ENCODE data around the gene ACHE.
"Not testable (repeated sequence)": the region's sequence is repeated elsewhere in the genome, so short reads cannot be mapped to it uniquely, and the experiment has no call there.

Gene ACHE
- total RNA-seq = 0.31 to 0.67 reads per million in 2 donors

DNA sequence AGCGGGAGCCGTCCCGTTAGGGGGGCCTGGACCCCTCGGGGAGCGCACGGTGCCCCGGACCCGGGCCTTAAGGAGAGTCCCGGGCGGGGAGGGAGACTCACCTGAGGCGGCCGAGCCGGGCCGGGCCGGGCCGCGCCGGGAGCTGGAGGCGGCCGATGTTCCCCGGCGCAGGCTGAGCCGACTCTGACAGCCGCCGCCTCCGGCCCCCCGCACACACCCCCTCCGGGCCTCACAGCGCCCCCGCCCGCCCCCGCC lies at the start of gene ACHE:
Gene ACHE (minus strand): TSS at position 188 of the 255 bp plus-strand sequence. CDS start 1,656 bp downstream, outside the sequence.
- DNase-seq = no peak

DNA sequence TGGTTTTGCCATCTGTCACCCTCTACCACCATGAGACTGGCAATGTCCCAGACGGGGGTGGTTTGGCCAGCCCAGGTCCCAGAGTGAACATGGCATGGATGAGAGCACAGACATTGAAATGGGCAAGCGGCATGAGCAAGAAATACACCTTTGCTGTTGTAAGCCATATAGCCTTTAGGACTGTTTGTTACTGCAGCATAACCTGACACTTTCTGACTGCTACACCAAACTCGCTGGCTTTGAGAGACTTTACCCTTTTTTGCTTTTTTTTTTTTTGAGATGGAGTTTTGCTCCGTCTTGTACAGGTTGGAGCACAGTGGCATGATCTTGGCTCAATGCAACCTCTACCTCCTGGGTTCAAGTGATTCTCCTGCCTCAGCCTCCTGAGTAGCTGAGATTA lies 48.5 kb upstream of the ACHE start:
- no peak for DNase-seq

DNA sequence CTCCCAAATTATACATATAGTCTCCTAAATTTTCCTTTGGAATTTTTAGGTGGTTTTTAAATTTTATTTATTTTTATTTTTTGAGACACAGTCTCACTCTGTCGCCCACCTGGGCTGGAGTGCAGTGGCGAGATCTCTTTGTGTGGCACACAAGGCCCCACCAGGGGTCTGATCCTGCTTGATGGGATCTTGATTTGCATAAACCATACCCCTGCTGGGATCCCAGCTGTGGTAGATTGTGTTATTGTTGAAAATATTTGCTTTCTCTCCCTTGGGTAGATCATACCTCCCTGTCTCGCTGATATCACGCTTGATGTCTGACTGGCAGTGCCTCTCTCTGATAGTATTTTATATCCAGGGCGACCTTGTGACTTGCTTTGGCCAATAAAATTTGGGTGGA lies 48.0 kb upstream of the ACHE start:
- DNase-seq = no peak

DNA sequence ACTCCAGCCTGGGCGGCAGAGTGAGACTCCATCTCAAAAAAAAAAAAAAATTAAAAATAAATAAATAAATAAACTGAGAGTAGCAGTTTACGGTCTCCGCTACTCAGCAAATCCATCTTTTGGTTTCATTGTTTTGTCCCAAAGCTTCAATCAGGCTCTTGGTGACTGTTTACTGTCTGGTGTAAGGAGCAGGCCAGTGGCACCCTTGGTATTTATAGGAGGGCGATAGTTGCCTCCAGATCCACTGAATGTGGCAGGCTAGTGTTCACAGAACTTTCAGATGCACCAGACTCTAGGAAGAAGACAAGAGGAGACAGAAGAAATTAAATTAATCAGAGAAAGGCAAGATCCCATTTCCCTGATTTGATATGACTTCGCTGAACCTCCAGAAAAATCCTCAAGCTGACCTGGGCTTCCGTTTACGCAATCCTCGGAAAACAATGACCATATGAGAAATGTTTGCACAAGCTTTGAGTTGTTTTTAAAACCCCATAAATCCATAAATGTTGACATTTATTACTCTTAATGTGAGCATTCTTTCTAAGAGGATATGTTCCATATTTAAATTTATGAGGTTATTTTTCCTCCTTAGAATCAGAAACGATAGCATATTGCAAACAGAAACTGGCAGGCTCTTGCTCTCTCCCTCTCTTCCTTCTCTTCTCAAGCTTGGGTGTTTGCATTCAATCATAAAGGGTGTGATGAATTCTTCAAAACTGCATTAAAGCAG lies 46.5 kb upstream of the ACHE start:
- DNase-seq = no peak

DNA sequence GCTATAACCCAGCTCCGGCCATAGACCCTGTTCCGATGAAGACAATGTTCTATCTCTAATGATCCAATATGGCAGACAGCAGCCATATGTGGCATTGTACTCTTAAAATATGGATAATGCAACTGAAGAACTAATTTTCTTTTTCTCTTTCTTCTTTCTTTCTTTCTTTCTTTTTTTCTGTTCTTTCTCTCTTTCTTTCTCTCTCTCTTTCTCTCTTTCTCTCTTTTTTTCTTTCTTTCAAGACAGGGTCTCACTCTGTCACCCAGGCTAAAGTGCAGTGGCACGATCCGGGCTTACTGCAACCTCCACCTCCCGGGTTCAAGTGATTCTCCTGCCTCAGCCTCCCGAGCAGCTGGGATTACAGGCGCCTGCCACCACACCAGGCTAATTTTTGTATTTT lies 40.5 kb upstream of the ACHE start:
- not testable (repeated sequence) for DNase-seq

DNA sequence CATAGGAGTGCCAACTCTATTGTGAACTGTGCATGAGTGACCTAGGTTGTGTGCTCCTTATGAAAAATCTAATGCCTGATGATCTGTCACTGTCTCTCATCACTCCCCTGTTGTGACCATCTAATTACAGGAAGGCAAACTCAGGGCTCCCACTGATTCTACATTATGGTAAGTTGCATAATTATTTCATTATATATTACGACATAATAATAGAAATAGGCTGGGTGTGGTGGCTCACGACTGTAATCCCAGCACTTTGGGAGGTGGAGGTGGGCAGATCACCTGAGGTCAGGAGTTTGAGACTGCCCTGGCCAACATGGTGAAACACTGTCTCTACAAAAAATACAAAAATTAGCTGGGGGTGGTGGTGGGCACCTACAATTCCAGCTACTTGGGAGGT lies 39.7 kb upstream of the ACHE start:
- DNase-seq = not testable (repeated sequence)

DNA sequence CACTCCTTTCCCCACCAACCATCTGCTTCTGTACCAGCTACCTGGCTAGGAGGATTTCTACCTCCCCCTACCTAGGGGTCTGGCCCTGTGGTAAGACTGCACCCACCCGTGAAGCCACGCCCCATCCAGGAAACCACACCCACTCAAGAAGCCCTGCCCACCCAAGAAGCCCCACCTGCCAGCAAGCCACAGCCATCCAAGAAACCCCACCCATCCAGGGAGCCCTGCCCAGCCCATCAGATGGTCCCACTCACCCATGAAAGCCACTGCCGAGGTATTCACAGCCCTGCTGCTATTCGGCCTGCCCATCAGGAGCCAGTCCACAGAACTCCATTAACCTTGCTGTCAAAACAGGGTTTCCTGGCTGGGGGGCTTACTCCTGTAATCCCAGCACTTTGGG lies 38.0 kb upstream of the ACHE start:
- DNase-seq = no peak

DNA sequence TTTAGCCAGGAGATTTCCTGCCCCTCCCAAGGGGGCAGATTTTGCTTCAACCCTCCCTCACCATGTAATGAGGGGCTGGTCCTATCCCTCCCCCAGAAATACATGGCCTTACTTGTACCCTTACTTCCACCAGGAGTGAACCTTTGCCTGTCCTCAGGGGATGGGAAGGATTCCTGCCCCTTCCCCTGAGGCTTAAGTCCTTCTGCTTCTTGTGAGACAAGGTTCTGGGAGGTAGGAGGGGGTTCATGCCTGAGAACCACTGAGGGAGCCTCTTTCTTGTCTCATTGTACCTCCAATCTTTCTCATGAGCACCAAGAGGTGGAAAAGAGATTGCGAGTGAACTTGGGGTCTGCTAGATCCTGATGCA lies 34.1 kb upstream of the ACHE start:
- DNase-seq = no peak

DNA sequence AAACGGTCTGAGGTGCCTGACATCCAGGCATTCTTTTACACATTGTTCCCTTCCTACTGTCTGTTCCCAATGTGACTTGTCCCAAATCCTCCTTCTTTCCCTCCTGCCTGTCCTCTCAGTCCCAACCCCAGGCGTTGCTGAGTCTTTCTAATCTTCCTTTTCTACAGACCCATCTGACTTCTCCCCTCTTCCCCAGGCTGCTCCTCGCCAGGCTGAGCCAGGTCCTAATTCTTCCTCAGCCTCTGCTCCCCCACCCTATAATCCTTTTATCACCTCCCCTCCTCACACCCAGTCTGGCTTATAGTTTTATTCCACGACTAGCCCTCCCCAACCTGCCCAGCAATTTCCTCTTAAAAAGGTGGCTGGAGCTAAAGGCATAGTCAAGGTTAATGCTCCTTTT lies 27.9 kb upstream of the ACHE start:
- DNase-seq = not testable (repeated sequence)

DNA sequence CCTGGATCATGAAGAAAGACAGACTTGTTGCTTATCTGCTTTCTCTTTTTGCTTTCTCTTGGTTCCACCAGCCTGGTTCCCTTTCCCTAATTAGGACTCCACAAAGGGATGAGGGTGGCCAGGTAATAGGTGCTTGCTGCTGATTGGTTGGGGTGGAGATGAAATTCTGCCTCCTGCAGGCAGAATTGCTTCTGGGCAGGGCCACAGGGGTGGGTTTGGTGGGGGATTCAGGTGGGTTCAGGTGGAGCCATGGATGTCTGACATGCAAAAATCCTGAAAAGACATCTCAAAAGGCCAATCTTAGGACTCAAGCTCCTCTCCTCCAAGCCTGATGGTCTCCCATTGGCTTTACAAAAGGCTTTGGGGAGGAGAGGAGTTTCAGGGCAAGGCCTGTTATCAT lies 25.4 kb upstream of the ACHE start:
- DNase-seq = no peak

DNA sequence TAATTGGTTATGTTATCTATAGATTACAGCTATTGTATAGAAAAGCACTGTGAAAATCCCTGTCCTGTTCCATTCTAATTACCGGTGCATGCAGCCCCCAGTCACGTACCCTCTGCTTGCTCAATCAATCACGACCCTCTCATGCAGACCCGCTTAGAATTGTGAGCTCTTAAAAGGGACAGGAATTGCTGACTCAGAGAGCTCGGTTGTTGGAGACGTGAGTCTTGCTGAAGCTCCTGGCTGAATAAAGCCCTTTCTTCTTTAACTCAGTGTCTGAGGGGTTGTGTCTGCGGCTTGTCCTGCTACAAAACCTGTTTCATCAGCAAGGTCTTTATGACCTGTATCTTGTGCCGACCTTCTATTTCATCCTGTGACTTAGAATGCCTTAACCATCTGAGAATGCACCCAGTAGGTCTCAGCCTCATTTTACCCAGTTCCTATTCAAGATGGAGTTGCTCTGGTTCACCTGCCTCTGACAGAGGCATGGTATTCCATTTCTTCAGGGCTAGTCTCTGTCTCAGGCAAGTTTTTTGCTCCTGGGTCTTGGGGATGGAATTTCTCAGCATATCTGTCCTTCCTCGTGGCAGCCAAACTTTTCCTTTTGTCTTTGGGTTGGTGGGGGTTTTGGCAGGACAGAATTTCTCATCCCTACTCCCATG lies 24.2 kb upstream of the ACHE start:
- not testable (repeated sequence) for DNase-seq

DNA sequence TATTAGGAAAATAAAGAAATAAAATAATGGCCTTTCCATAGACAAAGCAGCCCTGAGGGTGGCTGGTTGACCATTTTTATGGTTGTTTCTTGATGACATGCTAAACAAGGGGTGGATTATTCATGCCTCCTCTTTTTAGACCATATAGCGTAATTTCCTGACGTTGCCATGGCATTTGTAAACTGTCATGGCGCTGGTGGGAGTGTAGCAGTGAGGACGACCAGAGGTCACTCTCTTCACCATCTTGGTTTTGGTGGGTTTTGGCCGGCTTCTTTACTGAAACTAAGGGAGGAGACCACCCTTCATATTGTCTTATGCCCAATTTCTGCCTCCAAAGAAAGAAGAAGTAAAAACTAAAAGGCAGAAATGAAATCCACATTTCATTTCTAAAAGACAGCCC lies 23.6 kb upstream of the ACHE start:
- not testable (repeated sequence) for DNase-seq

DNA sequence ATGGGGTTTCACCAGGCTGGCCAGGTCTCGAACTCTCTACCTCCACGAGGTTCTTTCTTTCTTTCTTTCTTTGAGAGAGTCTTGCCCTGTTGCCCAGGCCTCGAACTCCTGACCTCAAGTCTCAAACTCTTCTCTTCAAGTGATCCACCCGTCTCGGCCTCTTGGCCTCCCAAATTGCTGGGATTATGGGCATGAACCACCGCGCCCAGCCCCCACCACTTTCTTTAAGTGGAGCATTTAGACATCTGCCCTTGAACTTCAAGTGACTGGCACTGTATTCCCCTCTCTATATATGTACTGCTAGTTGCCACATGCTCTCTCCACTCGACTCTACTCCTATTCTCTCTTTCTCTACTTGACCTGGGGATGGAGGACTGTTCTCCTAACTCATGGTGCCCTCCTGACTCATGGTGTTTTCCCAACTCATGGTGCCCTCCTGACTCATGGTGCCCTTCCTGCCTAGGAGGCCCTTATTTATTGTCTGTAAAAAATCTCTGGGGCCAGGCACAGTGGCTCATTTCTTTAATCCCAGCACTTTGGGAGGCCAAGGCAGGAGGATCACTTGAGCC lies 19.3 kb upstream of the ACHE start:
- DNase-seq = no peak

DNA sequence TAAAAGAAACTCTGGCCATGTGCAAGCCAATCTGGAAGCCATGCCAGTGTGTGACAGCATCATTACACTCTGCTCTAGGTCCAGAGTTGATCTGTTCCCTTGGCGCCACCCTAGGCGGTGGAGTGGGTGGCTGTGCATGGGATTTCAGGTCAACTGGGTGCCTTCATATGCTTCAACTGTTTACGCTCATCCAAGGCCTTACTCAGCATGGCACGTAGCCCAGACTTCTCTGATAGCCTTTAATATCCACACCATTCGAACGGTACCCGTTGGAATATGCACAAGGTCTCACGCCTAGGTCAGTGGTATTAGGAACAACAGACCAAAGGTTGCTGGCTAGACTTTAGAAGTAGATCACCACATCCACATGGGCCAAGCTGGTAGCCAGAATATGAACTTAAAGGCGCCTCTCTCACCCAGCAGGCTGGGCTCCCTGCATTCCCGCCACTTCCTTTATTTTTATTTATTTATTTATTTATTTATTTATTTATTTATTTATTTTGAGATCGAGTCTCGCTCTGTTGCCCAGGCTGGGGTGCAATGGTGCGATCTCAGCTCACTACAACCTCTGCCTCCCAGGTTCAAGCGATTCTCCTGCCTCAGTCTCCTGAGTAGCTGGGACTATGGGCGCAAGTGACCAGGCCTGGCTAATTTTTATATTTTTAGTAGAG lies 18.7 kb upstream of the ACHE start:
- DNase-seq = no peak

DNA sequence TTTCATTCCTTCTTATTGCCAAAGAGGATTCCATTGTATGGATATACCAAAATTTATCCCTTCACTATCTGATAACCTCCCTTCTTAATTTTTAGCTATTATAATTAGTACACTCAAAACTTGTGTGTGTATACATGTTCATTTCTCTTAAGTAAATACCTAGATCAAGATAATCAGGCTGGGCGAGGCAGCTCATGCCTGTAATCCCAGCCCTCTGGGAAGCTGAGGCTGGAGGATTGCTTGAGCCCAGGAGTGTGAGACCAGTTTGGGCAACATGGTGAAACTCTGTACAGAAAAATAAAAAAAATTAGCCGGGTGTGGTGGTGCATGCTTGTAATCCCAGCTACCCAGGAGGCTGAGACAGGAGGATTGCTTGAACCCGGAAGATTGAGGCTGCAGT lies 15.8 kb upstream of the ACHE start:
- DNase-seq = no peak

DNA sequence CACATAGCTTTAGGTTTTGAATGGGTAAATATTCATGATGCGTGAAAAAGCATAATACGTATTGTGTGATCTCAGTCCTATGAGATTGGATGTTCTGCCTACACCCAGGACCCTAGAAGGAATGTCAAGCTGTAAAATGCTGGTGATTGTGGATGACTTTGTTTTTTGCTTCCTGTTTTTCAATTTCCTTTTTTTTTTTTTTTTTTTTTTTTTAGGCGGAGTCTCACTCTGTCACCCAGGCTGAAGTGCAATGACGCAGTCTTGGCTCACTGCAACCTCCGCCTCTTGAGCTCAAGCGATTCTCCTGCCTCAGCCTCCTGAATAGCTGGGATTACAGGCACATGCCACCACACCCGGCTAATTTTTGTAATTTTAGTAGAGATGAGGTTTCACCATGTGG lies 14.8 kb upstream of the ACHE start:
- not testable (repeated sequence) for DNase-seq

DNA sequence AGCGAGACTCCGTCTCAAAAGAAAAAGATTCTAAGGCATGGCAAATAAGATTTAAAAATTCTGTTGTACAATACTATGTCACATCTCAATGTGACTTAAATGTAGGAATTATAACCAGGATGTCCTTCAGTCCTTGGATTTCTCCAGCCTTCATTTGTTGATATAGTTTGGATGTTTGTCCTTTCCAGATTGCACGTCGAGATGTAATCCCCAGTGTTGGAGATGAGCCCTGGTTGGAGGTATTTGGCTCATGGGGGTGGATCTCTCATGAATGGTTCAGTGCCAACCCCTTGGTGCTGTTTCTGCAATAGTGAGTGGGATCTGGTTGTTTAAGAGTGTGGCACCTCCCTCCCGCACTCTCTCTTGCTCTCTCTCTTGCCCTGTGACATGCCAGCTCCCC lies 12.8 kb upstream of the ACHE start:
- DNase-seq = no peak

DNA sequence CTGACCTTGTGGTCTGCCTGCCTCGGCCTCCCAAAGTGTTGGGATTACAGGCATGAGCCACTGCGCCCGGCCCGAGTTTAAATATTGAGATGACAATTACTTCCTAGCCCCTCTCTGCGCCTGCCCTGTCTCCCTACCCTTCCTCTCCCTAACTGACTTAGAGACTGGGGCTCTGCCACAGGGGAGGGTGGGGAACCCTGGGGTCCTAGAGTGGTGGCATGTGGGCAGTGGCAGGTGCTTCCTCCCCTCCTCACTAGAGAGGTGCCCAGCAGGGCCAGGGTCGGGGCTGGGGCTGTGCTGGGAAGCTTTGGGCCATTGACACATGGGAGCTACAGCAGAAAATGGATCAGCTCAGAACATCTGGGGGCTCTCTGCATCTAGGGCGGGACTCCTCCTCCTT lies 7.0 kb upstream of the ACHE start:
- no peak for DNase-seq

DNA sequence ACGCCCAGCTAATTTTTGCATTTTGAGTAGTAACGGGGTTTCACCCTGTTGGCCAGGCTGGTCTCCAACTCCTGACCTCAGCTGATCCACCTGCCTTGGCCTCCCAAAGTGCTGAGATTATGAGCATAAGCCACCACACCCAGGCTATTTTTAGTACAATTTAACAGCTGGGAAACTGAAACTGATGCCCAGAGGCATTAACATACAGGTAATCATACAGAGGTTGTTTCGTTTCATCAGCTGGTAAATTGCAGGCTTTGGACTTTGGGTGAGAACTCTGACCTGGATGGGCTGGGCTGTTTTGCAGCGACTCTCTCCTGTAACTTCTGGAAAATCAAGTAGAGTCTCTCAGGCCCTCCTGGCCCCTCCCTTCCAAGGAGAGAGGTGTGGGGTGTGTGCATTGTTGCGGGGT lies 6.2 kb upstream of the ACHE start:
- DNase-seq = no peak

DNA sequence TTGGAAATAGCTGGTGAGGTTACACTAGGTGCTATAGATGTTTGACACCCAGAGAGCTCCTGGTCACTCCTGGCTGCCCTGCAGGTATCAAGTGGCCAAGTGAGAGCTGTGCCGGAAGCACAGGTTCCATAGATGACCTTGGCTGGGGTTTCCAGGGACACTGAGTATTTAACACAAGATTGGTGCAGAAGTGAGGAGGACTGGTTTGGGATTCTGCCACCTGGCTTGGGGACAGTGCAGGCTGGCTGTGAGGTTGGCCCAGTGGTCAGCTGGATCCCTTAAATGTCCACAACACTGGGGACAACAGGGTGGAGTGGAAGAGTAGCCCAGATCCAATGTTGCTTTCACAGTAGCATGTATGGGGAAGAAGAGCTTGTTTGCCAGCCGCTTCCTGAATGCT lies 5.3 kb upstream of the ACHE start:
- no peak for DNase-seq

DNA sequence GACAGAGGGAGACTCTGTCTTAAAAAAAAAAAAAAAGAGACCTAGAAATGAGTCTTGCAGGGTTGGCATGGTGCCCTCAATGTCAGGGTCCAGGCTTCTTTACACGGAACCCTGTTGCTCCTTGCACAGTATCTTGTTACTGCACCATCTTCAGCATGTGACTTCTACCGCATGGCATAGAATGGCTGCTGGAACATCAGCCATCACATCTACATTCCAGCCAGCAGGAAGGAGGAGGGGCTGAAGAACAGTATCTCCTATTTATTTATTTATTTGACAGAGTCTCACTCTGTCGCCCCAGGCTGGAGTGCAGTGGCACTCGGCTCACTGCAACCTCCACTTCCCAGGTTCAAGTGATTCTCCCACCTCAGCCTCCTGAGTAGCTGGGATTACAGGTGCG lies 3.7 kb upstream of the ACHE start:
- no peak for DNase-seq

DNA sequence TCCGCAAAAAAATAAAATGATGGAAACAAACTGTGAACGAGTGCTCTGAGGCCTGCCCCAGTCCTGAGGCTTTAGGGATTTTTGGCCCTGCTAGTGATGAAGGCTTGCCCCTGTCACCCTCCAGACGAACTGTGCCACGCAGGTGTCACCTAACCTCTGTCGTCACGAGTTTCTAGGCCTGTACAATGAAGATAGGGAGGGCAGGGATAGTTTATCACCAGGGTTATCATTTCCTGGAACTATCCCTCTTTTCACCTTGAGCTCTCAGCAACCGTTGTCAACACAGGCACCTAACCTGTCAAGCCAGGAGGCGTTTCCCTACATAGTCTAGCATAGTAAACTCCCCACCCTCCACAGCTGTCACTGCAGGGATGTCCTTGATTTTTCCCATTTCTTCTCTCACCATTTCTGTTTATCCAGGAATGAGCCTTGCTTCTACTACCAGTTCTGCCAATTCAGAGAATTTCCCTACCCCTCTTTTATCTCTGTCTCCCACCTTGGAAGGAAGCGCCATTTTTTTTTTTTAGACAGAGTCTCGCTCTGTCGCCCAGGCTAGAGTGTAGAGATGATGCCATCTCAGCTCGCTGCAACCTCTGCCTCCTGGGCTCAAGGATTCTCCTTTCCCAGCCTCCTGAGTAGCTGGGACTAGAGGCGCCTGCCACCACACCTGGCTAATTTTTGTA lies 2.2 kb upstream of the ACHE start:
- no peak for DNase-seq
